ENCODE results near the gene PARVA.

- no peak for TF ChIP-seq CTCF (conservative IDR thresholded peaks at IDR 0.05; ENCODE audit: low read length)
- no peak for TF ChIP-seq EZH2phosphoT487 (IDR thresholded peaks at IDR 0.05; ENCODE audit: borderline replicate concordance, low read depth, low read length)
Observed at GRCh38 chr11:12516387-12517105, 139.2 kb downstream of the PARVA start.
